Measurements from ENCODE around the gene COPS3. TPM values are rescaled to one million over a fixed set of nuclear protein-coding genes. Genes with fewer than 3 reads are reported as not detected.

The COPS3 gene
- 100 to 1,000 TPM in 2 of 6 donors, 10 to 100 TPM in 4; 80.2 to 117 (median 94.2) TPM for polyA plus RNA-seq (ENCODE audit: low read depth in 6 of 6)

- H3K27ac Mint-ChIP-seq: peak within 1 kb of the TSS; percentile 96 to 99 (median 98)
- ATAC-seq (ENCODE audit: low read depth in 2 of 2) (peak; percentile 86 to 87), DNase-seq (peak; percentile 95)
- H3K4me3 Mint-ChIP-seq: peak within 1 kb of the TSS; percentile 87 to 97 (median 94)
- peaks cover 28 to 46% (median 46%) of the 10 kb centered on the region in 3 donors for H3K4me1 Mint-ChIP-seq
- H3K27me3 Mint-ChIP-seq: no peaks in the 10 kb centered on the region
- no peaks in the 10 kb centered on the region for H3K36me3 Mint-ChIP-seq
- no peaks in the 10 kb centered on the region for H3K9me3 Mint-ChIP-seq
These were observed at the start of gene COPS3 for GRCh38 chr17:17280613-17281549. COPS3 (minus strand) TSS chr17:17281246; CDS start chr17:17281186, 60 bp downstream.

- H3K4me3 Mint-ChIP-seq: no peak overlapping the region
- H3K27ac Mint-ChIP-seq: no peak overlapping the region
- H3K36me3 Mint-ChIP-seq: no peaks in the 10 kb centered on the region
- no peaks in the 10 kb centered on the region for H3K4me1 Mint-ChIP-seq
- no peaks in the 10 kb centered on the region for H3K9me3 Mint-ChIP-seq
- H3K27me3 Mint-ChIP-seq: no peaks in the 10 kb centered on the region
- ATAC-seq (ENCODE audit: low read depth in 2 of 2) (no peak), DNase-seq (no peak)
These were observed 47.2 kb upstream of the COPS3 start for GRCh38 chr17:17328251-17328650.

- H3K36me3 Mint-ChIP-seq: no peaks in the 10 kb centered on the region
- H3K27ac Mint-ChIP-seq: peak overlapping the region in 1 of 6 donors; percentile 62
- H3K27me3 Mint-ChIP-seq: no peaks in the 10 kb centered on the region
- no peak for ATAC-seq (ENCODE audit: low read depth in 2 of 2)
- H3K4me1 Mint-ChIP-seq: no peaks in the 10 kb centered on the region
- DNase-seq: no peak
- H3K9me3 Mint-ChIP-seq: no peaks in the 10 kb centered on the region
- H3K4me3 Mint-ChIP-seq: no peak overlapping the region
These were observed 45.3 kb upstream of the COPS3 start for GRCh38 chr17:17326275-17326875.

GRCh38 chr17:17325816-17326215 lies 44.8 kb upstream of the COPS3 start:
- peak overlapping the region in 1 of 6 donors; percentile 89 for H3K27ac Mint-ChIP-seq
- no peaks in the 10 kb centered on the region for H3K4me1 Mint-ChIP-seq
- H3K36me3 Mint-ChIP-seq: no peaks in the 10 kb centered on the region
- no peaks in the 10 kb centered on the region for H3K27me3 Mint-ChIP-seq
- H3K4me3 Mint-ChIP-seq: no peak overlapping the region
- ATAC-seq (ENCODE audit: low read depth in 2 of 2): no peak
- H3K9me3 Mint-ChIP-seq: no peaks in the 10 kb centered on the region
- DNase-seq: no peak

GRCh38 chr17:17325228-17325627 lies 44.2 kb upstream of the COPS3 start:
- ATAC-seq (ENCODE audit: low read depth in 2 of 2): no peak
- Mint-ChIP-seq H3K27me3 (no peaks in the 10 kb centered on the region), H3K36me3 (no peaks in the 10 kb centered on the region), H3K4me3 (no peak overlapping the region), H3K27ac (peak overlapping the region in 1 of 6 donors; percentile 89), H3K9me3 (no peaks in the 10 kb centered on the region), H3K4me1 (no peaks in the 10 kb centered on the region)
- DNase-seq: no peak

GRCh38 chr17:17324616-17325015 lies 43.6 kb upstream of the COPS3 start:
- Mint-ChIP-seq H3K4me1 (no peaks in the 10 kb centered on the region), H3K27me3 (no peaks in the 10 kb centered on the region), H3K4me3 (no peak overlapping the region), H3K36me3 (no peaks in the 10 kb centered on the region), H3K27ac (no peak overlapping the region), H3K9me3 (no peaks in the 10 kb centered on the region)
- no peak for ATAC-seq (ENCODE audit: low read depth in 2 of 2)
- no peak for DNase-seq

- peak overlapping the region in 2 of 8 donors; percentile 8 to 37 for H3K4me3 Mint-ChIP-seq
- ATAC-seq (ENCODE audit: low read depth in 2 of 2) (no peak), DNase-seq (no peak)
- no peaks in the 10 kb centered on the region for H3K27me3 Mint-ChIP-seq
- H3K9me3 Mint-ChIP-seq: no peaks in the 10 kb centered on the region
- H3K4me1 Mint-ChIP-seq: no peaks in the 10 kb centered on the region
- H3K27ac Mint-ChIP-seq: no peak overlapping the region
- no peaks in the 10 kb centered on the region for H3K36me3 Mint-ChIP-seq
These were observed 41.8 kb upstream of the COPS3 start for GRCh38 chr17:17322516-17323510.

GRCh38 chr17:17321356-17322025 lies 40.4 kb upstream of the COPS3 start:
- no peak overlapping the region for H3K27ac Mint-ChIP-seq
- no peaks in the 10 kb centered on the region for H3K27me3 Mint-ChIP-seq
- no peak overlapping the region for H3K4me3 Mint-ChIP-seq
- H3K36me3 Mint-ChIP-seq: no peaks in the 10 kb centered on the region
- H3K4me1 Mint-ChIP-seq: no peaks in the 10 kb centered on the region
- no peak for ATAC-seq (ENCODE audit: low read depth in 2 of 2)
- DNase-seq: no peak
- no peaks in the 10 kb centered on the region for H3K9me3 Mint-ChIP-seq

GRCh38 chr17:17320911-17321220 lies 39.8 kb upstream of the COPS3 start:
- Mint-ChIP-seq H3K36me3 (no peaks in the 10 kb centered on the region), H3K27ac (no peak overlapping the region), H3K27me3 (no peaks in the 10 kb centered on the region), H3K4me1 (no peaks in the 10 kb centered on the region), H3K9me3 (no peaks in the 10 kb centered on the region), H3K4me3 (no peak overlapping the region)
- no peak for ATAC-seq (ENCODE audit: low read depth in 2 of 2)
- no peak for DNase-seq

- no peaks in the 10 kb centered on the region for H3K4me1 Mint-ChIP-seq
- no peak for ATAC-seq (ENCODE audit: low read depth in 2 of 2)
- H3K9me3 Mint-ChIP-seq: no peaks in the 10 kb centered on the region
- H3K36me3 Mint-ChIP-seq: no peaks in the 10 kb centered on the region
- H3K27me3 Mint-ChIP-seq: no peaks in the 10 kb centered on the region
- no peak for DNase-seq
- no peak overlapping the region for H3K4me3 Mint-ChIP-seq
- H3K27ac Mint-ChIP-seq: no peak overlapping the region
These were observed 39.3 kb upstream of the COPS3 start for GRCh38 chr17:17320188-17320910.

- DNase-seq: no peak
- no peak for ATAC-seq (ENCODE audit: low read depth in 2 of 2)
- no peak overlapping the region for H3K27ac Mint-ChIP-seq
- no peak overlapping the region for H3K4me3 Mint-ChIP-seq
- H3K27me3 Mint-ChIP-seq: no peaks in the 10 kb centered on the region
- H3K4me1 Mint-ChIP-seq: peaks cover 0 to 6% (median 3%) of the 10 kb centered on the region in 3 donors
- H3K36me3 Mint-ChIP-seq: no peaks in the 10 kb centered on the region
- H3K9me3 Mint-ChIP-seq: no peaks in the 10 kb centered on the region
These were observed 34.2 kb upstream of the COPS3 start for GRCh38 chr17:17315142-17315821.

- ATAC-seq (ENCODE audit: low read depth in 2 of 2) (no peak), DNase-seq (no peak)
- Mint-ChIP-seq H3K4me3 (no peak overlapping the region), H3K36me3 (no peaks in the 10 kb centered on the region), H3K4me1 (peaks cover 0 to 6% (median 3%) of the 10 kb centered on the region in 3 donors), H3K9me3 (no peaks in the 10 kb centered on the region), H3K27me3 (no peaks in the 10 kb centered on the region), H3K27ac (peak overlapping the region in 1 of 6 donors; percentile 73)
These were observed 33.5 kb upstream of the COPS3 start for GRCh38 chr17:17314501-17315071.
